ENCODE data around the gene ZNF215.

The ZNF215 gene

DNA sequence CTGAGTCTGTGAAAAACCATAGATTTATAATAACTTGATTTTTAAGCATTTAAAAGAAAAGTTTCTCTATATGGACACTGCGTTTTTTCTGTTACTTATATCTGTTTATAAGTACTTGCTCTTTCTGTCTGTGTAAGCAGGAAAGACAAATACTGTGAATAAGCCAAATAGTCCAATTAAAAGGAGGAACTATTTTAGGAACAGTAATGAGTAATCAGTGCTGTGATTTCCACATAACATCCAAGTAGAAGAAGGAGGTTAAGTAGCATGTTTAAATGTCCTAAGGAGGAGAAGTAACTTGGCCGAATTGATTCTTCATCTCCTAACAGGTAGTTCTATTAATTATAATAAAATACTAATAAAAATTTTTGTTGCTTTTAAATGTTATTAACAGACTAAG lies 53.1 kb downstream of the ZNF215 start:
- H3K4me1 ChIP-seq (ENCODE audit: control extremely low read depth in 1 of 4, control insufficient read depth in 4 of 4, insufficient read depth in 4 of 4, low read length in 3 of 4) = no peaks in the 10 kb centered on the region
- no CpG with 5 or more reads among the region's 2 CpGs for whole genome bisulfite sequencing (ENCODE audit: insufficient coverage)
- no peaks in the 10 kb centered on the region for H3K9me3 ChIP-seq (ENCODE audit: control extremely low read depth in 1 of 5, control insufficient read depth in 4 of 5, insufficient read depth in 2 of 5, low read depth in 1 of 5, low read length in 4 of 5)
- no peak for DNase-seq
- H3K36me3 ChIP-seq (ENCODE audit: control insufficient read depth in 4 of 4, insufficient read depth in 4 of 4, low read length in 3 of 4) = no peaks in the 10 kb centered on the region
- no peak overlapping the region for H3K27ac ChIP-seq (ENCODE audit: insufficient read depth in 1 of 2, low read depth in 1 of 2, low read length in 2 of 2, poor library complexity in 1 of 2, severe bottlenecking in 2 of 2)
- no peaks in the 10 kb centered on the region for H3K27me3 ChIP-seq (replicated peaks in 2 of 5; ENCODE audit: control insufficient read depth in 4 of 5, insufficient read depth in 5 of 5, low read length in 4 of 5)
- POLR2A ChIA-PET = no interaction called here
- CTCF ChIA-PET = no interaction called here
- no peak overlapping the region for H3K4me3 ChIP-seq (ENCODE audit: control insufficient read depth in 1 of 7, extremely low read depth in 1 of 7, insufficient read depth in 4 of 7, low read depth in 2 of 7, low read length in 6 of 7)

DNA sequence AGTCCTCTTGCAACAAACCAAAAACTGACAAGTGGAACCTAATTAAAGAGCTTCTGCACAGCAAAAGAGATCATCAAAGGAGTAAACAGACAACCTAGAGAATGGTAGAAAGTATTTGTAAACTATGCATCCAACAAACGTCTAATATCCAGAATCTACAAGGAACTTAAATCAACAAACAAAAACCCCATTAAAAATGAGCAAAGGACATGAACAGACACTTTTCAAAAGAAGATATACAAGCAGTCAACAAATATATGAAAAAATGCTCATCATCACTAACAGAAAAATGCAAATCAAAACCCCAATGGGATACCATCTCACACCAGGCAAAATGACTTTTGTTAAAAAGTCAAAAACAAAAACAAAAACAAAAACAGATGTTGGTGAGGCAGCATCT lies 60.3 kb downstream of the ZNF215 start:
- Histone ChIP-seq H3K4me3 (ENCODE audit: control insufficient read depth in 1 of 7, extremely low read depth in 1 of 7, insufficient read depth in 4 of 7, low read depth in 2 of 7, low read length in 6 of 7) (no peak overlapping the region), H3K27ac (ENCODE audit: insufficient read depth in 1 of 2, low read depth in 1 of 2, low read length in 2 of 2, poor library complexity in 1 of 2, severe bottlenecking in 2 of 2) (no peak overlapping the region), H3K36me3 (ENCODE audit: control insufficient read depth in 4 of 4, insufficient read depth in 4 of 4, low read length in 3 of 4) (no peaks in the 10 kb centered on the region), H3K27me3 (replicated peaks in 2 of 5; ENCODE audit: control insufficient read depth in 4 of 5, insufficient read depth in 5 of 5, low read length in 4 of 5) (no peaks in the 10 kb centered on the region), H3K9me3 (ENCODE audit: control extremely low read depth in 1 of 5, control insufficient read depth in 4 of 5, insufficient read depth in 2 of 5, low read depth in 1 of 5, low read length in 4 of 5) (peaks cover 0 to 3% (median 0%) of the 10 kb centered on the region in 5 experiments), H3K4me1 (ENCODE audit: control extremely low read depth in 1 of 4, control insufficient read depth in 4 of 4, insufficient read depth in 4 of 4, low read length in 3 of 4) (no peaks in the 10 kb centered on the region)
- CTCF ChIA-PET = no interaction called here
- POLR2A ChIA-PET = no interaction called here
- DNase-seq = no peak
- 80% methylated on average over 1 of the region's 1 CpG for WGBS (ENCODE audit: insufficient coverage)

DNA sequence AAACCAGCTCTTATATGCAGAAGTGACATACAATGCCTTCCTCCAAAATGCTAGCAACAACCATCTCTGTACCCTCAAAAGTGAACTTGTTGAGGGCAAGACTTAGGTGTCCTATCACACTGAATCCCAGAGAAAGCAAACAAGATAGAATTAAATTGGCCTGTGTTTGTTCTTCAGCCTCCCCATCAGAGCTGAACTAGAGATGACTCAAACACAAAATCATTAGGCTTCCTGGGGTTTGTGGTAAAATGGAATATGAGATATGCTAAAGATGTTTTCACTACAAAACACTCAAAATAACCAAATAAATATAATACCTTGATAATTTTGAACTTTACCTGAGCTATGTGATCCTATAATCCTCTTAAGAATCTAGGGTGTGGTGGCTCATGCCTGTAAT lies 62.3 kb downstream of the ZNF215 start:
- CTCF ChIA-PET = no interaction called here
- H3K4me3 ChIP-seq (ENCODE audit: control insufficient read depth in 1 of 7, extremely low read depth in 1 of 7, insufficient read depth in 4 of 7, low read depth in 2 of 7, low read length in 6 of 7) = no peak overlapping the region
- H3K4me1 ChIP-seq (ENCODE audit: control extremely low read depth in 1 of 4, control insufficient read depth in 4 of 4, insufficient read depth in 4 of 4, low read length in 3 of 4) = no peaks in the 10 kb centered on the region
- DNase-seq = no peak
- POLR2A ChIA-PET = no interaction called here
- H3K36me3 ChIP-seq (ENCODE audit: control insufficient read depth in 4 of 4, insufficient read depth in 4 of 4, low read length in 3 of 4) = no peaks in the 10 kb centered on the region
- H3K27me3 ChIP-seq (replicated peaks in 2 of 5; ENCODE audit: control insufficient read depth in 4 of 5, insufficient read depth in 5 of 5, low read length in 4 of 5) = no peaks in the 10 kb centered on the region
- H3K9me3 ChIP-seq (ENCODE audit: control extremely low read depth in 1 of 5, control insufficient read depth in 4 of 5, insufficient read depth in 2 of 5, low read depth in 1 of 5, low read length in 4 of 5) = peaks cover 0 to 3% (median 0%) of the 10 kb centered on the region in 5 experiments
- H3K27ac ChIP-seq (ENCODE audit: insufficient read depth in 1 of 2, low read depth in 1 of 2, low read length in 2 of 2, poor library complexity in 1 of 2, severe bottlenecking in 2 of 2) = no peak overlapping the region

DNA sequence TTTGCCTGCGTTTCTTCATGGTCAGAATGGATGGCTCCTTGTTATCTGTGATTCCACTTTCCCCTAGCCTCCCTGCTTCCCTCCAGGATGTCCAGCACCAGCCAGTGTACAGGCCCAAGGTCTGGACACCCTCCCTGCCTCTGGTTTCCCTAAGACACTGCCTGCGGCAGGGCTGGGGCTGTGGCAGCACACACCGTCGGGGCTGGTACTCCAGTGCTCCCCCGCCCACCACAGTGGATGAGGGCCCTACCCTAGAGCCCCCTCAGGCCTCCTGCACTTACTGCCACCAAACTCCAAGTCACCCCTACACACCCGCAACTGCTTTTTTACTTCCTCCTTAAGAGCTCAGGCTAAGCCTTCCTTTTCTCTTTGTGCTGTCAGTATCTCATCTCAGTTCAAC lies 65.0 kb downstream of the ZNF215 start:
- 88% methylated on average over 6 of the region's 6 CpGs for WGBS (ENCODE audit: insufficient coverage)
- CTCF ChIA-PET = interaction anchor here (1.5 kb wide), 1 partner anchor 33 kb away, joined by 3 read pairs; no protein-coding TSS in a partner anchor
- H3K9me3 ChIP-seq (ENCODE audit: control extremely low read depth in 1 of 5, control insufficient read depth in 4 of 5, insufficient read depth in 2 of 5, low read depth in 1 of 5, low read length in 4 of 5) = peaks cover 0 to 2% (median 0%) of the 10 kb centered on the region in 5 experiments
- H3K27me3 ChIP-seq (replicated peaks in 2 of 5; ENCODE audit: control insufficient read depth in 4 of 5, insufficient read depth in 5 of 5, low read length in 4 of 5) = no peaks in the 10 kb centered on the region
- no peaks in the 10 kb centered on the region for H3K4me1 ChIP-seq (ENCODE audit: control extremely low read depth in 1 of 4, control insufficient read depth in 4 of 4, insufficient read depth in 4 of 4, low read length in 3 of 4)
- no peaks in the 10 kb centered on the region for H3K36me3 ChIP-seq (ENCODE audit: control insufficient read depth in 4 of 4, insufficient read depth in 4 of 4, low read length in 3 of 4)
- DNase-seq = peak in 1 of 3 donors; percentile 6
- H3K4me3 ChIP-seq (ENCODE audit: control insufficient read depth in 1 of 7, extremely low read depth in 1 of 7, insufficient read depth in 4 of 7, low read depth in 2 of 7, low read length in 6 of 7) = no peak overlapping the region
- H3K27ac ChIP-seq (ENCODE audit: insufficient read depth in 1 of 2, low read depth in 1 of 2, low read length in 2 of 2, poor library complexity in 1 of 2, severe bottlenecking in 2 of 2) = no peak overlapping the region
- POLR2A ChIA-PET = no interaction called here

DNA sequence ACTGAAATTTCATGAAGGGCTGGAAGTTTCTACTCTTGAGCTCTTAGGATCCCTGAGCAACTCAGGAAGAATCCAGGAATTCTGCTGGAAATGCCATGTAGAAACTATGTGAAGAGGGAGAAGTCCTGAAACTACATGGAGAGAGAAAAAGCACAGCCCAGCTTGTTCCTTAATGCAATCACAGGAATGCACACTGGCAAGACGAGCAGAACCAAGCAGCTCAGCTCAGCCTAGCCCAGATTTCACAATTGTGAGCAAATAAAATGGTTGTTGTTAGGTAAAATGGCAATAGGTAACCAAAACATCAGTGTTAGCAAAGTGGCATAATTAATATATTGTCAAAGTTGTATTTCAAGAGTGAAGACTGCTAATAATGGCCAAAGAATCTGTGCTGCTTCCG lies 65.8 kb downstream of the ZNF215 start:
- no peak for DNase-seq
- Histone ChIP-seq H3K9me3 (ENCODE audit: control extremely low read depth in 1 of 5, control insufficient read depth in 4 of 5, insufficient read depth in 2 of 5, low read depth in 1 of 5, low read length in 4 of 5) (no peaks in the 10 kb centered on the region), H3K27me3 (replicated peaks in 2 of 5; ENCODE audit: control insufficient read depth in 4 of 5, insufficient read depth in 5 of 5, low read length in 4 of 5) (no peaks in the 10 kb centered on the region), H3K4me1 (ENCODE audit: control extremely low read depth in 1 of 4, control insufficient read depth in 4 of 4, insufficient read depth in 4 of 4, low read length in 3 of 4) (no peaks in the 10 kb centered on the region), H3K4me3 (ENCODE audit: control insufficient read depth in 1 of 7, extremely low read depth in 1 of 7, insufficient read depth in 4 of 7, low read depth in 2 of 7, low read length in 6 of 7) (no peak overlapping the region), H3K27ac (ENCODE audit: insufficient read depth in 1 of 2, low read depth in 1 of 2, low read length in 2 of 2, poor library complexity in 1 of 2, severe bottlenecking in 2 of 2) (no peak overlapping the region), H3K36me3 (ENCODE audit: control insufficient read depth in 4 of 4, insufficient read depth in 4 of 4, low read length in 3 of 4) (no peaks in the 10 kb centered on the region)
- 100% methylated on average over 1 of the region's 2 CpGs for WGBS (ENCODE audit: insufficient coverage)
- ChIA-PET CTCF (interaction anchor here (1.5 kb wide), 1 partner anchor 32 kb away, joined by 3 read pairs; no protein-coding TSS in a partner anchor), POLR2A (no interaction called here)

DNA sequence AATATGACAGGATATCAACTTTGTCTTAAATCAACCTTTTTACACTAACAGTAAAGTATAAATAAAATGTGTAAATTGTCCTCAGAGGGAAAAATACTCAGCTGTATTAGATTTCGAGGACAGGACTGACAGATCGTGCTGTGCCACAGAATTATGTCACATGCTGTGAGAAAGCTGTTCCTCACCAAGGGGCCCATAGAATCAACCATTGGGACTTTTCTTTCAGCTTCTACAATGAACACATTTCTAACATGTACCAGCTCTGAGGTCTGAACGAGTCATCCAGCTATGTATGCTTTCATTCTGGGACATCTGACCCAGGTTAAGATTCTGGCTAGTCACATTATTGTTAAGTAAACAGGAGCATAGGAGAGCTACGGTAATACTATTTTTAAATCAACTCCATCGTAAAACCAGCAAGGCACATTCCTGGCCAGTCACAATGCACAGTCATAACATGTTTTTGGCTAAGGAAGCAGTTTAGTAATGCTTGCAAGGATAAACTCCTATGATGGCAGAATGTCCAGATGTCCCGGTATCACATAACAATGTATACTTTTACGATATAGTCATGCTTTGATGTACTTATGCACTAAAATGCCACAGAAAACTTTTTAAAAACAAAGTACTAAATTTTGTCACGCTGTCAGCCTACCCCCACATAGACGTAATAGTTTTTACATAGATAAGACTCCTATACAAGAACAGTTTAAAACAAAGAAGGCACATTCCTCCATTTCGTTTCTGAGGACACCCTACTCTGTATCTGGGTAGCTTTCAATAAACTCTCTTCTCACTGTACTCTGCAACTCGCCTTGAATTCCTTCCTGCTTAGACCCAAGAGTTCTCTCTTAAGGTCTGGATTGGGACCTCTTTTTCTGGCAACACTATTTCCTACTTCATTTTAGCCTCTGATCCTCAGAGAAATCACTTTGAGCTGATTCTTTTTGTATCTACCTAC lies 66.5 kb downstream of the ZNF215 start:
- POLR2A ChIA-PET = no interaction called here
- H3K4me3 ChIP-seq (ENCODE audit: control insufficient read depth in 1 of 7, extremely low read depth in 1 of 7, insufficient read depth in 4 of 7, low read depth in 2 of 7, low read length in 6 of 7) = no peak overlapping the region
- H3K27ac ChIP-seq (ENCODE audit: insufficient read depth in 1 of 2, low read depth in 1 of 2, low read length in 2 of 2, poor library complexity in 1 of 2, severe bottlenecking in 2 of 2) = no peak overlapping the region
- H3K4me1 ChIP-seq (ENCODE audit: control extremely low read depth in 1 of 4, control insufficient read depth in 4 of 4, insufficient read depth in 4 of 4, low read length in 3 of 4) = no peaks in the 10 kb centered on the region
- no peaks in the 10 kb centered on the region for H3K9me3 ChIP-seq (ENCODE audit: control extremely low read depth in 1 of 5, control insufficient read depth in 4 of 5, insufficient read depth in 2 of 5, low read depth in 1 of 5, low read length in 4 of 5)
- CTCF ChIA-PET = no interaction called here
- DNase-seq = no peak
- no peaks in the 10 kb centered on the region for H3K36me3 ChIP-seq (ENCODE audit: control insufficient read depth in 4 of 4, insufficient read depth in 4 of 4, low read length in 3 of 4)
- H3K27me3 ChIP-seq (replicated peaks in 2 of 5; ENCODE audit: control insufficient read depth in 4 of 5, insufficient read depth in 5 of 5, low read length in 4 of 5) = no peaks in the 10 kb centered on the region
- 87% methylated on average over 11 of the region's 11 CpGs for WGBS (ENCODE audit: insufficient coverage)

DNA sequence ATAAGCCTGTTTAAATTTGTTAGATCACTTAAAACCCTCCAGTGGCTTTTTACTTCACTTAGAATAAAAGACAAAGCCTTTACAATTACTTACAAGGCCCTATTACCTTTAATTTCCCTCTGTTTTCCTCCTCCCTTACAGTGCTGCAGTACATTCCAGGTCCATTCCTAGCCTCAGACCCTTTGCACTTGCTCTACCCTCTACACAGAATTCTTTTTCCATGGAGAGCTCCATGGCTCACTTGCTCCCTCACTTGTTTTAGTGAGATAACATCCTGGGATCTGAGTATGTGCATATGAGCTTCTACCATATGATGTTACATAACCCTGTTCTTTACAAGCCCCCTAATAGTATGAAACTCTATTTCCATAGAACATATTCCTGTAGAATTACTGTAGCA lies 69.5 kb downstream of the ZNF215 start:
- ChIA-PET POLR2A (no interaction called here), CTCF (no interaction called here)
- no peak overlapping the region for H3K4me3 ChIP-seq (ENCODE audit: control insufficient read depth in 1 of 7, extremely low read depth in 1 of 7, insufficient read depth in 4 of 7, low read depth in 2 of 7, low read length in 6 of 7)
- no peak overlapping the region for H3K27ac ChIP-seq (ENCODE audit: insufficient read depth in 1 of 2, low read depth in 1 of 2, low read length in 2 of 2, poor library complexity in 1 of 2, severe bottlenecking in 2 of 2)
- no peak for DNase-seq
- no peaks in the 10 kb centered on the region for H3K27me3 ChIP-seq (replicated peaks in 2 of 5; ENCODE audit: control insufficient read depth in 4 of 5, insufficient read depth in 5 of 5, low read length in 4 of 5)
- no peaks in the 10 kb centered on the region for H3K9me3 ChIP-seq (ENCODE audit: control extremely low read depth in 1 of 5, control insufficient read depth in 4 of 5, insufficient read depth in 2 of 5, low read depth in 1 of 5, low read length in 4 of 5)
- peaks cover 0 to 5% (median 0%) of the 10 kb centered on the region in 4 experiments for H3K36me3 ChIP-seq (ENCODE audit: control insufficient read depth in 4 of 4, insufficient read depth in 4 of 4, low read length in 3 of 4)
- no peaks in the 10 kb centered on the region for H3K4me1 ChIP-seq (ENCODE audit: control extremely low read depth in 1 of 4, control insufficient read depth in 4 of 4, insufficient read depth in 4 of 4, low read length in 3 of 4)

Measured in common myeloid progenitor, CD34-positive (primary cell).